Hepatocyte (in vitro differentiated cells): ENCODE data around the gene NUDC.

ENCODE experiments used
- EZH2 ChIP-seq: fragments of 200-600 bp; sonication (generic); IDR thresholded peaks from 2 replicates; pipeline ENCODE4 v1.6.1; 2016; ENCODE audit warnings: antibody characterized with exemption, mild to moderate bottlenecking, borderline replicate concordance
- TF ChIP-seq, protein P1 (sequence below): fragments of 200-600 bp; sonication (generic); IDR thresholded peaks from 2 replicates; pipeline ENCODE4 v1.5.1; 2016; ENCODE audit warnings: antibody characterized with exemption, mild to moderate bottlenecking; ENCODE audit not compliant: poor library complexity

DNA sequence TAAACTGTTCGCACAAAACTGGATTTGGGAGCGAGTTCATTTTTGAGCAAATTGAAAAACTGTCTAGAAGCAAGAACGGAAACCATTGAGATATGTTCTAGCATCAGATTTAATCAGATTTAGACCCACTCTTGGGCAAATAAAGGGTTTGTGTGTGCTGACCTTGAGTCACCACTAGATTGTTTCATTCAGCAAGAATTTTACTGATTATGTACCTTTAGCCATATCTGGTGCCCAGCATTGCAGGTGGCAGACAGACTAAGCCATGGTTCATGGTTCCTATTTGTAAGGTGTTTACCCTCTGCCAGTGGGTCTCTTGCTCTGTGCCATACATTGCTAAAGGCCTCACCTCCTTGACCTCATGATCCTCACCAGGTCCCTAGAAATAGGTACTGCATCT is 1.4 kb downstream of the NUDC start:
- TF ChIP-seq, protein P1, sequence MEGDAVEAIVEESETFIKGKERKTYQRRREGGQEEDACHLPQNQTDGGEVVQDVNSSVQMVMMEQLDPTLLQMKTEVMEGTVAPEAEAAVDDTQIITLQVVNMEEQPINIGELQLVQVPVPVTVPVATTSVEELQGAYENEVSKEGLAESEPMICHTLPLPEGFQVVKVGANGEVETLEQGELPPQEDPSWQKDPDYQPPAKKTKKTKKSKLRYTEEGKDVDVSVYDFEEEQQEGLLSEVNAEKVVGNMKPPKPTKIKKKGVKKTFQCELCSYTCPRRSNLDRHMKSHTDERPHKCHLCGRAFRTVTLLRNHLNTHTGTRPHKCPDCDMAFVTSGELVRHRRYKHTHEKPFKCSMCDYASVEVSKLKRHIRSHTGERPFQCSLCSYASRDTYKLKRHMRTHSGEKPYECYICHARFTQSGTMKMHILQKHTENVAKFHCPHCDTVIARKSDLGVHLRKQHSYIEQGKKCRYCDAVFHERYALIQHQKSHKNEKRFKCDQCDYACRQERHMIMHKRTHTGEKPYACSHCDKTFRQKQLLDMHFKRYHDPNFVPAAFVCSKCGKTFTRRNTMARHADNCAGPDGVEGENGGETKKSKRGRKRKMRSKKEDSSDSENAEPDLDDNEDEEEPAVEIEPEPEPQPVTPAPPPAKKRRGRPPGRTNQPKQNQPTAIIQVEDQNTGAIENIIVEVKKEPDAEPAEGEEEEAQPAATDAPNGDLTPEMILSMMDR, result no peak
- TF ChIP-seq EZH2, result no peak
